GM23338 (cell line): ENCODE data around the gene TBCD. TPM values are rescaled to one million over a fixed set of nuclear protein-coding genes. Genes with fewer than 3 reads are reported as not detected.
A peak's percentile ranks its signal among the peaks of the same experiment; 100 is the strongest.

Experiments used
- ATAC-seq: fragments of 200-7000 bp; cut with Tn5 transposase; 3 replicates; pipeline ENCODE4 v1.9.1; 2020
- DNase-seq: peaks from one replicate; pipeline ENCODE4 v3.0.0-alpha.2; 2015; ENCODE audit warnings: low spot score
- H2AFZ ChIP-seq: fragments of 200-600 bp; sonication (generic); 2 replicates; pipeline ENCODE4 v1.8.0; 2016; ENCODE audit warnings: antibody characterized with exemption, mild to moderate bottlenecking, moderate library complexity
- H3F3A ChIP-seq: fragments of 200-600 bp; sonication (generic); replicated peaks from 2 replicates; pipeline ENCODE4 v1.8.0; 2017; ENCODE audit warnings: antibody characterized with exemption, mixed run types, low read depth
- H3K27ac ChIP-seq: fragments of 200-600 bp; sonication (generic); 2 replicates; pipeline ENCODE4 v1.6.1; 2016; ENCODE audit warnings: low read depth
- H3K27me3 ChIP-seq: fragments of 200-600 bp; sonication (generic); 2 replicates; pipeline ENCODE4 v1.8.0; 2016; ENCODE audit warnings: mild to moderate bottlenecking, mixed run types, moderate library complexity; ENCODE audit not compliant: insufficient read depth
- H3K36me3 ChIP-seq: fragments of 200-600 bp; sonication (generic); 2 replicates; pipeline ENCODE4 v1.8.0; 2016; ENCODE audit warnings: mild to moderate bottlenecking; ENCODE audit not compliant: insufficient read depth
- H3K4me1 ChIP-seq: fragments of 200-600 bp; sonication (generic); 2 replicates; pipeline ENCODE4 v1.8.0; 2016; ENCODE audit warnings: mild to moderate bottlenecking, moderate library complexity; ENCODE audit not compliant: insufficient read depth
- H3K4me2 ChIP-seq: fragments of 200-600 bp; sonication (generic); 2 replicates; pipeline ENCODE4 v1.7.1; 2017; ENCODE audit warnings: mixed run types
- H3K4me3 ChIP-seq: fragments of 200-600 bp; sonication (generic); 2 replicates; pipeline ENCODE4 v1.6.1; 2016; ENCODE audit warnings: mixed run types
- H3K79me2 ChIP-seq: fragments of 200-600 bp; sonication (generic); replicated peaks from 2 replicates; pipeline ENCODE4 v1.8.0; 2017; ENCODE audit warnings: mild to moderate bottlenecking; ENCODE audit not compliant: insufficient read depth
- H3K9me2 ChIP-seq: fragments of 200-600 bp; sonication (generic); 2 replicates; pipeline ENCODE4 v1.8.0; 2017; ENCODE audit not compliant: insufficient read depth
- H4K20me1 ChIP-seq: fragments of 200-600 bp; sonication (generic); replicated peaks from 2 replicates; pipeline ENCODE4 v1.8.0; 2017; ENCODE audit warnings: mild to moderate bottlenecking; ENCODE audit not compliant: insufficient read depth
- H3K27ac Mint-ChIP-seq: 2 replicates; pipeline ENCODE4 v1.8.0; 2020; ENCODE audit warnings: inconsistent platforms, mild to moderate bottlenecking, moderate library complexity, mixed read lengths
- H3K27me3 Mint-ChIP-seq: 3 replicates; pipeline ENCODE4 v1.8.0; 2022; ENCODE audit warnings: low read depth, mild to moderate bottlenecking, moderate library complexity, mixed read lengths, inconsistent platforms; ENCODE audit not compliant: insufficient read depth, poor library complexity
- H3K36me3 Mint-ChIP-seq: 3 replicates; pipeline ENCODE4 v1.8.0; 2021; ENCODE audit warnings: low read depth, mild to moderate bottlenecking, inconsistent platforms, moderate library complexity, mixed read lengths
- H3K4me1 Mint-ChIP-seq: 3 replicates; pipeline ENCODE4 v1.8.0; 2020; ENCODE audit warnings: mild to moderate bottlenecking, inconsistent platforms, mixed read lengths
- H3K4me3 Mint-ChIP-seq: 3 replicates; pipeline ENCODE4 v1.8.0; 2021; ENCODE audit warnings: moderate library complexity, mild to moderate bottlenecking, inconsistent platforms, mixed read lengths
- H3K9me3 Mint-ChIP-seq: 3 replicates; pipeline ENCODE4 v1.8.0; 2020; ENCODE audit warnings: moderate library complexity, mild to moderate bottlenecking, inconsistent platforms, mixed read lengths
- CREB1 ChIP-seq: fragments of 250-450 bp; sonication (Bioruptor Pico); IDR thresholded peaks from 2 replicates; pipeline ENCODE4 v1.5.0; 2020; ENCODE audit warnings: low read depth, mild to moderate bottlenecking, moderate library complexity
- ETS1 ChIP-seq: IDR thresholded peaks from 2 replicates; pipeline ENCODE4 v1.6.1; 2016; ENCODE audit warnings: antibody characterized with exemption
- EZH2 ChIP-seq: fragments of 200-600 bp; sonication (generic); IDR thresholded peaks from one replicate; pipeline ENCODE4 v1.8.0; 2017; ENCODE audit warnings: antibody characterized with exemption, mild to moderate bottlenecking, low read depth; ENCODE audit not compliant: unreplicated experiment
- JUNB ChIP-seq: IDR thresholded peaks from one replicate; pipeline ENCODE4 v1.6.1; 2016; ENCODE audit warnings: antibody characterized with exemption; ENCODE audit not compliant: unreplicated experiment
- REST ChIP-seq: IDR thresholded peaks from one replicate; pipeline ENCODE4 v1.6.1; 2018; ENCODE audit warnings: antibody characterized with exemption; ENCODE audit not compliant: unreplicated experiment
- STAT1 ChIP-seq: IDR thresholded peaks from one replicate; pipeline ENCODE4 v1.6.1; 2016; ENCODE audit warnings: antibody characterized with exemption; ENCODE audit not compliant: unreplicated experiment
- ZNF331 ChIP-seq: fragments of 250-450 bp; sonication (Bioruptor Pico); IDR thresholded peaks from 2 replicates; pipeline ENCODE4 v1.5.0; 2020; ENCODE audit warnings: low read depth, mild to moderate bottlenecking, moderate library complexity
- polyA plus RNA-seq: library from polyadenylated mRNA; unstranded; fragments of >200 nt; fragmentation: Nextera tagmentation; extraction: Ambion mirVana; gene quantifications from 2 replicates; pipeline ENCODE4 v1.2.1, GENCODE V29; 2016
- total RNA-seq: library from RNA; depleted of rRNA; stranded (reverse); fragments of >200 nt; shearing (Covaris generic); gene quantifications from 2 replicates; pipeline ENCODE4 v1.2.3, GENCODE V29; 2014

TBCD gene
- total and polyA plus RNA-seq, 2 experiments from 2014 or later: 75.0 to 116 TPM

- H3K27ac Mint-ChIP-seq: peak overlapping the region; percentile 77; the same call in 1 of the 2 replicates
- no peaks in the 10 kb centered on the region for H4K20me1 ChIP-seq
Observed at GRCh38 chr17:82722341-82723013, 29.4 kb upstream of the TBCD start.

More at GRCh38 chr17:82722341-82723013, 29.4 kb upstream of the TBCD start:
- H3K9me3 Mint-ChIP-seq: no peaks in the 10 kb centered on the region; the same call in 2 of the 3 replicates
- peaks cover 6% of the 10 kb centered on the region for H3K4me1 Mint-ChIP-seq
- Histone ChIP-seq H3K27ac (0 out of 2 replicates have a peak overlapping the region, but pooled peaks have one; percentile 26), H3K36me3 (no peaks in the 10 kb centered on the region), H3K27me3 (no peaks in the 10 kb centered on the region), H3K79me2 (no peaks in the 10 kb centered on the region; the same call in 1 of the 2 replicates), H2AFZ (no peak overlapping the region), H3K4me1 (no peaks in the 10 kb centered on the region), H3K4me3 (no peak overlapping the region), H3K4me2 (no peak overlapping the region), H3F3A (no peaks in the 10 kb centered on the region), H3K9me2 (no peaks in the 10 kb centered on the region)
- ATAC-seq (no peak), DNase-seq (no peak)
- H3K4me3 Mint-ChIP-seq: no peak overlapping the region
- peaks cover 1% of the 10 kb centered on the region for H3K27me3 Mint-ChIP-seq
- H3K36me3 Mint-ChIP-seq: peaks cover 29% of the 10 kb centered on the region
- TF ChIP-seq ZNF331: no peak
- no peak for TF ChIP-seq CREB1 (CRISPR knock-in tag)
- no peak for TF ChIP-seq EZH2
- TF ChIP-seq JUNB: no peak
- no peak for TF ChIP-seq ETS1
- no peak for TF ChIP-seq STAT1
- TF ChIP-seq REST: no peak
